Measurements from ENCODE around the gene CST3.
"Not testable (repeated sequence)": the region's sequence is repeated elsewhere in the genome, so short reads cannot be mapped to it uniquely, and the experiment has no call there.

CST3 gene

GRCh38 chr20:23662276-23662870 is 24.6 kb upstream of the CST3 start:
- no peak for DNase-seq (ENCODE audit: low read depth in 2 of 2)

- DNase-seq (ENCODE audit: low read depth in 2 of 2): no peak
These were observed 23.3 kb upstream of the CST3 start for GRCh38 chr20:23661002-23661429.

DNA sequence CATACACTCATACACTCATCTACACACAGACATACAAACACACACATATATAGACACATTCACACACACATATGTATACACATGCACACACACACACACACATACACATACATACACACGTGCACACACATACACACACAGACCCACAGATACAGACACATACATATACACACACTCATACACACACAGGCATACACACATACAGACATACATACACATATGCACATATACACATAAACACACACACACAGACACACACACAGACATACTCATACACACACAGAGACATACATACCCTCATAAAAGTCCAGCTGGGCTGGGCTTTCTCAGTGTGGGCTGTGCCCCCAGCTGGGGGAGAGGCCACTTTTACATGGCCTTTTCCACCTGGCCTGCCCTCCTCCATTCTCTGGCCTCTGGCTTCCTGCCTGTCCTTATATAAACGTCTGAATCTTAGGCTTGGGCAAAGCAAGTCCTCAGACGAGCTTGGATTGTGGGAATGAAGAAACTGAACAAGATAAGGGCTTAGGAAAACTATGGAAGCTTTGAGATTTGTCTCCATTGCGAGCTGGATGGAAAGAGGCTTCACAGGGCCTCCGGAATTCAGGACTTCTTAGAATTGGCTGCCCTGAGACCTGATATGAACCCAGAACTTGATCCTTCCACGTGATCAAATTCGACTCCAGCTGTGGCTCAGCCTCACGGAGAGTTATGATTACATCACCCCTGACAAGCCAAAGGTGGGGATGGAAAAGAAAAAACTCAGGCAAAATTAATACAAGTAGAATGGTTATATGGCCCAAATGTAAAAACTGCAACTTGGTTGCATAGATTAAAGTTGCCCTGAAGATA is 22.5 kb upstream of the CST3 start:
- no peak for DNase-seq (ENCODE audit: low read depth in 2 of 2)

DNA sequence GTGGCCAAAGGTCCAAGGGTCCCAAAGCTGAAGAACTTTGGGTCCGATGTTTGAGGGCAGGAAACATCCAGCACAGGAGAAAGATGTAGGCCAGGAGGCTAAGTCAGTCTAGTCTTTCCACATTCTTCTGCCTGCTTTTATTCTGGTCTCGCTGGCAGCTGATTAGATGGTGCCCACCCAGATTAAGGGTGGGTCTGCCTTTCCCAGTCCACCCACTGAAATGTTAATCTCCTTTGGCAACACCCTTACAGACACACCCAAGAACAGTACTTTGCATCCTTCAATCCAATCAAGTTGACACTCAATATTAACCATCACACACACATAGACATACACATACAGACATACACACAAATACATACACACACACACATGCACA is 21.8 kb upstream of the CST3 start:
- not testable (repeated sequence) for DNase-seq (ENCODE audit: low read depth in 2 of 2)

GRCh38 chr20:23658989-23659609 is 21.3 kb upstream of the CST3 start:
- DNase-seq (ENCODE audit: low read depth in 2 of 2): no peak

DNA sequence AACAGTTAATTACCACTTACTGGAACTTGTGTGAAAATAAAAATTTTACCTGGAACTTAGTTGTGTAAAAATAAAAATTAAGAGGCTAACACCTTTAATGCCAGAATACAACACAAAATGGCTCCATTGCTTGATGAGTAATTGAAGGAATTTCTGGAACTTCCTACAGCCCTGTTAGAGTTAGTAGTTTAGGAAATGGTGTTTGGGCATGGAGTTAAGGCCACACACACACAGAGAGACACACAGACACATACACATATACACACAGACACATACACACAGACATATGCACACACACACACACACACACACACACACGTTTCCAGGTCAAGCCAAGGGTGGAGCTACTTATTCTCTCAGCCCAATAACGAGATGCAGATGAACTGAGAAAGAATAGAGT is 20.6 kb upstream of the CST3 start:
- DNase-seq (ENCODE audit: low read depth in 2 of 2): no peak

DNA sequence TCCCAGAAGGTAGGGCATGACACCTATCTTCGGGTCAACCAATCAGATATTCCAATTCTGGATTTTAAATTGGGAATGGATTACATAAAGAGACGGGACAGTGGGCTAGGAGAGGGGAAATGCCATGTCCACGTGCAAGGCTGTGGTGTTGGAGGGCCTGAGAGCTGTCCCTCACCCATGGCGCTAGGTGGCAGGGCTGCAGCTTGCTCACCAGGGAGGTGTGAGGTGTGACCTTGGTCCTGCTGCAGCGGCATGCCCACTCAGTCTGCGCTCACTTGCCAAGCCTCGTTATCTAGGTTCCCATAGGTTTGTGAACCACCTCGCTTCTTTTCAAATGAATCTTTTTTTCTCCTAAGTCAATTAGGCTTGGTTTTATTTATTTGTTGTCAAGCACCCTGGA is 19.4 kb upstream of the CST3 start:
- DNase-seq (ENCODE audit: low read depth in 2 of 2): no peak

DNA sequence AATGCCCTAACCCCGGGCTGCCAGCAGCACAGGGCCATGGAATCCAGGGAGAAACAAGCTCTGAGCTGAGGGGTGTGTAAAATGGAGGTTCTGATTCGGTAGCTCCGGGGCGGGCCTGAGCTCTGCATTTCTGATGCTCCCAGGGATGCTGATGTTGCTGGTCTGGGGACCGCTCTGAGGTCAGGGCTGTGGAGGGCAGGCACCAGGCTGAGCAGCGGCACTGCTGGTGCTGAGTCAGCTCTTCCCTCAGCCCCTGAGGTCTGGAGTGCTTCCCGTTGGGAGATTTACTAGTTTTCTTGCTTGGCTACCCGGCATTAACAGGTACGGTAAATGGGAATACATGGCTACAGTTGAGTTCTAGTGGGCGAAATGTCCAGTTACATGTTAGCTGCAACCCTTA is 18.6 kb upstream of the CST3 start:
- no peak for DNase-seq (ENCODE audit: low read depth in 2 of 2)

- DNase-seq (ENCODE audit: low read depth in 2 of 2): no peak
These were observed 17.9 kb upstream of the CST3 start for GRCh38 chr20:23655491-23656211.

DNA sequence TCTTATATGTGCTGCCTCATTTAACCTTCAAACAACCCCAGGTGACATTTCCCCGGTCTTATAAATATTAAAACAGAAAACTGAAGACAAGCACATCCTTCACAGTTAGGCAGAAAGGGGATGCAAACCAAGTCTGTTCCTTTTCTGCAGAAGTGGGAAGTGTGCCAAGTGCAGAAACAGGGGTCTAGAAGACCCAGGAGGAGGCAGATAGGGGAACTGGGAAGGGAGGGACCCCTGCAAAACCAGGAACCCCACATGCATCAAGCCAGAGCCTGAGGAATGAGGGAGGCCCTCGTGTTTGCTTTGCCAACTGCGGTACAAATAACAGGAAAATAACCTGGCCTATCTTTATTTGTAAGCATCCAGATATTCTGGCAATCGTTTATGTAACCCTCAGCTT is 17.0 kb upstream of the CST3 start:
- DNase-seq (ENCODE audit: low read depth in 2 of 2): no peak

DNA sequence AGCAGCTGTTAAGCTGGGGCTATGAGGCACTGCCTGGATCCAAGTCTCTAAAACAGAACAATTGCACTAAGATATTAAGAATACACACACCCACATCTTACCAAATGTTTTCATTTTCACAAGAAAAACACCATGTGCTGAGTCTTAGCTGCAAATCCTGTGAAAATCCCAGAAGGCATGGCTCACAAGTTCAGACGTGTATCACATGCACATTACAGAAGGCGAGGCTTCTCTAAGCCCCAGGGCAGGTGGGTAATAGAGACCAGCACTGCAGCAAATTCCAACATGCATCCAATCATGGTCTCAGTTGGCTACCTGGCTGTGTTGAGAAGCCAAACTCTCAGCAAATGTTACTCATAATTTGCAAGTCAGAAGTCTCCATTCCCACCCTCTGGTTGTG is 16.2 kb upstream of the CST3 start:
- DNase-seq (ENCODE audit: low read depth in 2 of 2): no peak

- no peak for DNase-seq (ENCODE audit: low read depth in 2 of 2)
These were observed 15.7 kb upstream of the CST3 start for GRCh38 chr20:23653400-23653938.

DNA sequence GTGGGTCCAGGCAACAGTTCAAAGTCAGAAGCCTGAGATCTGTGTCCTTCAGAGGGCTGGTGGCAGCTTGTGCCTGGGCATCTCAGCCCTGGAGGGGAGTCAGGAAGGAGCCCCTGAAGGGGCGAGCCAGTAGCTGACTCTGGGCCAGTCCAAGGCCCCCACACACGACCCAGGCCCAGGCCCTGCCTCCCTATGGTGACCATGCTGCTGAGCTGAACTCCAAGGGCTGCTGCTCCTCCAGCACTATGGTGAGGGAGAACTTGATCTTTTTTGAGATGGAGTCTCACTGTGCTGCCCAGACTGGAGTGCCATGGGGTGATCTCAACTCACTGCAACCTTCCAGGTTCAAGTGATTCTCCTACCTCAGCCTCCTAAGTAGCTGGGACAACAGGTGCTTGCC is 15.2 kb upstream of the CST3 start:
- no peak for DNase-seq (ENCODE audit: low read depth in 2 of 2)

GRCh38 chr20:23652371-23652770 is 14.6 kb upstream of the CST3 start:
- no peak for DNase-seq (ENCODE audit: low read depth in 2 of 2)

DNA sequence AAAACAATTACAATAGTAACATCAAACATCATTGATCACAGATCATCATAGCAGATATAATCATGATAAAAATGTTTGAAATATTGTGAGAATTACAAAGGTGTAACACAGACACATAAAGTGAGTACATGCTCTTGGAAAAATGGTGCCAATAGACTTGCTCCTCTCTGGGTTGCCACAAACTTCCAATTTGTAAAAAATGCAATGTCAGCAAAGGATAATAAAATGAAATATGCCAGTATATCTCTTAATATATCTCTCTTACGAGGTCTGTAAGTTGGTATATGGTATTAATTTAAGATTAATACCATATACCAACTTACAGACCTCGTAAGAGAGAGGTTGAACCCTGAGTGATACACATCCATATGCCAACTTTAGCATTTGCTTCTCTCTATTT is 13.4 kb upstream of the CST3 start:
- DNase-seq (ENCODE audit: low read depth in 2 of 2): no peak

- no peak for DNase-seq (ENCODE audit: low read depth in 2 of 2)
These were observed 12.2 kb upstream of the CST3 start for GRCh38 chr20:23649830-23650417.

- no peak for DNase-seq (ENCODE audit: low read depth in 2 of 2)
These were observed 11.5 kb upstream of the CST3 start for GRCh38 chr20:23649242-23649641.

- no peak for DNase-seq (ENCODE audit: low read depth in 2 of 2)
These were observed 9.6 kb upstream of the CST3 start for GRCh38 chr20:23647346-23647745.

DNA sequence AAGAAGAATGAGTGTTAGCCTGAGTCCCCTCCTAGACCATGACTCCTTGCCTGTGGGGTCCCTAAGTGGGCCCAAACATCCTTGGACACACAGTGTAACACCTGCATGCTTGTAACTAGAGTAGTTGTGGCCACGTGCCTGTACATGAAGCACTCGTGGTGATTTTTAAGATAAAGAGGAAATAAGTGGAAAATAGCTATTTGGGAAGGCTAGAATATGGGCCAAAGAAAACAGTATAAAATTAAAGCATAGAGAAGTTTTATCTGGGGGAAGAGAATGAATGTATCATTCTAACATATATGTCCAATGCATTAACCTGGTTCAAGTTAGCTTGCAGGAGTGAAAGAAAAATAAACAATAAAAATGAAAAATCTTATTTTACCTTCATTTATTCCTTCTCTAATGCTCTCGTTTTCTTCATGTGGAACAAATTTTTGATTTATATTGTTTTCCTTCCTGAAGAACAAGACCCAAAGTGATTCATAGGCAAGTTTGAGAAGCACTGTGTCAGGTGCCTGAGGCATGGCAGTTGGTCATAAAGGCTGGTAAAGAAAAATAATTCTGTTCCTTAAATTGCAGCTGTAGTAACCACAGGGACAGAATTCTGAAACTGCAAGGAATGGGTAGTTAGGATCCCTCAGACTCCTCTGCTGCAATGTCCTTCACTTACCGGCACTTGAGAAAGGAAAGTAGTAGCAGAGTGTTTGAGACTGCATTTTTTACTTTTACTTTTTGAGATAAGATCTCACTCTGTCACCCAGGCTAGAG is 8.5 kb upstream of the CST3 start:
- no peak for DNase-seq (ENCODE audit: low read depth in 2 of 2)

GRCh38 chr20:23645575-23645974 is 7.8 kb upstream of the CST3 start:
- DNase-seq (ENCODE audit: low read depth in 2 of 2): no peak

DNA sequence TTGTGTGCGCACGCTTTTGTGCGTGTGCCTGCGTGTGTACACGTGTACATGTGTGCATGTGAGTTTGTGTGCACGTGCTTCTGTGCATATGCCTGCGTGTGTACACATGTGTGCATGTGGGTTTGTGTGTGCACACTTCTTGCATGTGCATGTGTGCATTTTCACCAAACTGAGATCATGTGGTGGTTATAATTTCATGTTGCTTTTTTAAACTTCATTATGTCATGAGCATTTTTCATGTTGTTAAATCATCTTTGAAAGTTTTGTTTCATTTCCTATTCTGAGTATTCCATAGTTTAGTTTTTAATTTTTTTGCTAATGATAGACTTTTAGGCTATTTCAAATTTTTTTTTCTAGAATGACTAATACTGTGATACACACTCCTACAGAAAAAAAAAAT is 6.4 kb upstream of the CST3 start:
- DNase-seq (ENCODE audit: low read depth in 2 of 2): no peak
